22Rv1 (cell line): ENCODE measurements around the gene MAD1L1.

Source experiments
- ZFX ChIP-seq: fragments of 450-650 bp; IDR thresholded peaks from 2 replicates; pipeline ENCODE4 v1.6.1; 2017; ENCODE audit warnings: antibody characterized with exemption, borderline replicate concordance
- TF ChIP-seq, protein P1 (sequence below): fragments of 450-650 bp; IDR thresholded peaks from 2 replicates; pipeline ENCODE4 v1.5.1; 2017; ENCODE audit warnings: mild to moderate bottlenecking

DNA sequence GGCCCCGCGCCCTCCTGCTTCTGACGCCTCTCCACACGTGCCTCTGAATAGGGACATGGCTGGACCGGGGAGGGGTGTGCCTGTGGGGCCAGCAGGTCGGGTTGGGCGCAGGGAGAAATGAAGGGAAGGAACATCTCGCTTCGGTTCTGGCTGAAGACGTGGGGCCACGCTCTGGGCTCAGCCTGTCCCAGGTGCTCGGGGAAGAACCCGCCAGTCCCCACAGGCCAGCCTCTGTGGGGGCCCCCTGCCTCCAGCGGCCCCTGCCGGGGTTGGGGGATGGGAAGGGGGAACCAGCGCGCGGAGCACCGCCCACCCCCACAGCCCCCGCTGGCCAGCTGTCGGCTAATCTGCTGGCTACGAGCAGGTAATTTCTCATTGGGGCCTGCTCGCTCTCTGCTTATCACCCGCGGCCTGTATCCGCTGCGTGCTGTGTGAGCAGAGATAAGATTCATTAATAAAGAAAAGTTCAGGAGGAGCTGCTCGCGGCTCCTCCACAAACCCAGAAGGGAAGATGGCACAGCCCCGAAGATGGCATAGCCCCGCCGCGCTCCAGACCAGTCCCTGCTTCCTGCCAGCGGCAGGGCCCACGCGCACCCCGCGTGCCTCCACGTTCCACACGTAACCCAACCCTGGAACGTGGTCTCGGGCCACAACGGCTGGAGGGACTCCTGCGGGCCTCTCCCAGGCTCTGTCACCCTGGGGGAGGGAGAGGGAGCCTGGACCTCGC lies 376.4 kb downstream of the MAD1L1 start:
- TF ChIP-seq, protein P1, sequence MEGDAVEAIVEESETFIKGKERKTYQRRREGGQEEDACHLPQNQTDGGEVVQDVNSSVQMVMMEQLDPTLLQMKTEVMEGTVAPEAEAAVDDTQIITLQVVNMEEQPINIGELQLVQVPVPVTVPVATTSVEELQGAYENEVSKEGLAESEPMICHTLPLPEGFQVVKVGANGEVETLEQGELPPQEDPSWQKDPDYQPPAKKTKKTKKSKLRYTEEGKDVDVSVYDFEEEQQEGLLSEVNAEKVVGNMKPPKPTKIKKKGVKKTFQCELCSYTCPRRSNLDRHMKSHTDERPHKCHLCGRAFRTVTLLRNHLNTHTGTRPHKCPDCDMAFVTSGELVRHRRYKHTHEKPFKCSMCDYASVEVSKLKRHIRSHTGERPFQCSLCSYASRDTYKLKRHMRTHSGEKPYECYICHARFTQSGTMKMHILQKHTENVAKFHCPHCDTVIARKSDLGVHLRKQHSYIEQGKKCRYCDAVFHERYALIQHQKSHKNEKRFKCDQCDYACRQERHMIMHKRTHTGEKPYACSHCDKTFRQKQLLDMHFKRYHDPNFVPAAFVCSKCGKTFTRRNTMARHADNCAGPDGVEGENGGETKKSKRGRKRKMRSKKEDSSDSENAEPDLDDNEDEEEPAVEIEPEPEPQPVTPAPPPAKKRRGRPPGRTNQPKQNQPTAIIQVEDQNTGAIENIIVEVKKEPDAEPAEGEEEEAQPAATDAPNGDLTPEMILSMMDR = no peak
- no peak for TF ChIP-seq ZFX
